GM12878 (cell line): ENCODE data around the gene NDOR1. TPM values are rescaled to one million over a fixed set of nuclear protein-coding genes. Genes with fewer than 3 reads are reported as not detected.

Experiments
- BHLHE40 ChIP-seq, 2 experiments: fragments of 450-650 bp in 1 of 2; IDR thresholded peaks; 2 replicates each; pipeline ENCODE4 v1.6.1; 2011 to 2017; ENCODE audit warnings: low read depth in 2 of 2, borderline replicate concordance in 1 of 2, improper control_type of control experiment in 1 of 2, low read length in 1 of 2, mild to moderate bottlenecking in 1 of 2
- CBFB ChIP-seq: IDR thresholded peaks from 2 replicates; pipeline ENCODE4 v1.6.1; 2016; ENCODE audit warnings: antibody characterized with exemption, low read depth
- E4F1 ChIP-seq: fragments of 450-650 bp; IDR thresholded peaks from 2 replicates; pipeline ENCODE4 v1.6.1; 2018; ENCODE audit warnings: borderline replicate concordance, mild to moderate bottlenecking; ENCODE audit not compliant: partially characterized antibody
- EED ChIP-seq: sonication (generic); IDR thresholded peaks from 2 replicates; pipeline ENCODE4 v1.6.1; 2016; ENCODE audit warnings: antibody characterized with exemption, low read depth
- ELK1 ChIP-seq: IDR thresholded peaks from 2 replicates; pipeline ENCODE4 v1.6.1; 2012; ENCODE audit warnings: low read depth, low read length, improper control_type of control experiment
- ETV6 ChIP-seq, 2 experiments: fragments of 450-650 bp in 1 of 2; IDR thresholded peaks in 1 of 2; conservative IDR thresholded peaks in 1 of 2; 2 replicates each; pipeline ENCODE4 v1.6.1; 2014; ENCODE audit warnings: antibody characterized with exemption in 1 of 2, borderline replicate concordance in 1 of 2, low read depth in 1 of 2, mild to moderate bottlenecking in 1 of 2, moderate library complexity in 1 of 2
- HDAC6 ChIP-seq: fragments of 200-600 bp; sonication (generic); IDR thresholded peaks from one replicate; pipeline ENCODE4 v1.8.0; 2017; ENCODE audit warnings: antibody characterized with exemption; ENCODE audit not compliant: unreplicated experiment
- IKZF2 ChIP-seq, 2 experiments: fragments of 450-650 bp; IDR thresholded peaks; 2 replicates each; pipeline ENCODE4 v1.6.1; 2017; ENCODE audit warnings: mild to moderate bottlenecking in 2 of 2, moderate library complexity in 2 of 2
- KLF5 ChIP-seq: fragments of 450-650 bp; IDR thresholded peaks from 2 replicates; pipeline ENCODE4 v1.6.1; 2014; ENCODE audit warnings: mild to moderate bottlenecking; ENCODE audit not compliant: partially characterized antibody
- NR2C2 ChIP-seq: IDR thresholded peaks from 2 replicates; pipeline ENCODE4 v1.6.1; 2011; ENCODE audit warnings: borderline replicate concordance, low read depth; ENCODE audit not compliant: control insufficient read depth, insufficient read length
- NRF1 ChIP-seq: conservative IDR thresholded peaks from 2 replicates; pipeline ENCODE4 v1.6.1; 2011; ENCODE audit warnings: mild to moderate bottlenecking, low read depth, low read length, improper control_type of control experiment
- PBX3 ChIP-seq: IDR thresholded peaks from 2 replicates; pipeline ENCODE4 v1.6.1; 2011; ENCODE audit warnings: mild to moderate bottlenecking, low read depth, low read length, moderate library complexity; ENCODE audit not compliant: insufficient replicate concordance
- POLR2AphosphoS5 ChIP-seq: IDR thresholded peaks from 2 replicates; pipeline ENCODE4 v1.6.1; 2011; ENCODE audit warnings: mild to moderate bottlenecking, low read length, inconsistent platforms
- RAD21 ChIP-seq: IDR thresholded peaks from 2 replicates; pipeline ENCODE4 v1.6.1; 2011; ENCODE audit warnings: mild to moderate bottlenecking, low read depth, low read length, moderate library complexity; ENCODE audit not compliant: insufficient read depth
- SMAD1 ChIP-seq: fragments of 450-650 bp; IDR thresholded peaks from 2 replicates; pipeline ENCODE4 v1.6.1; 2018; ENCODE audit warnings: mild to moderate bottlenecking, low read depth; ENCODE audit not compliant: partially characterized antibody
- STAT1 ChIP-seq: fragments of 450-650 bp; conservative IDR thresholded peaks from 2 replicates; pipeline ENCODE4 v1.6.1; 2014; ENCODE audit warnings: antibody characterized with exemption, mild to moderate bottlenecking
- TCF3 ChIP-seq: IDR thresholded peaks from 2 replicates; pipeline ENCODE4 v1.6.1; 2012; ENCODE audit warnings: low read depth, mild to moderate bottlenecking, low read length, borderline replicate concordance; ENCODE audit not compliant: insufficient read depth
- YBX1 ChIP-seq: fragments of 450-650 bp; IDR thresholded peaks from 2 replicates; pipeline ENCODE4 v1.6.1; 2016; ENCODE audit warnings: antibody characterized with exemption
- polyA plus RNA-seq, 11 experiments: library from polyadenylated mRNA; depleted of rRNA in 4 of 11; unstranded in 6 of 11; stranded (reverse) in 5 of 11; fragments of >200 nt; fragmentation: Nextera tagmentation in 4 of 11; fragmentation: Illumina TruSeq in 1 of 11; extraction: Ambion mirVana in 4 of 11; extraction: Trizol in 1 of 11; gene quantifications; 1 replicate in 1 of 11; 2 replicates in 10 of 11; pipeline versions ENCODE4 v1.2.1 to v1.2.3, GENCODE V29; 2011 to 2016; ENCODE audit warnings: inconsistent platforms in 2 of 11, missing spikeins in 2 of 11, low read depth in 1 of 11
- total RNA-seq, 4 experiments: library from RNA; depleted of rRNA in 3 of 4; stranded (reverse); fragments of >200 nt in 3 of 4; fragmentation: Illumina TruSeq in 1 of 4; extraction: Trizol in 1 of 4; gene quantifications; 2 replicates each; pipeline versions ENCODE4 v1.2.1 to v1.2.3, GENCODE V29; 2013 to 2021
- TF ChIP-seq, protein P1 (sequence below): IDR thresholded peaks from 2 replicates; pipeline ENCODE4 v1.6.1; 2011; ENCODE audit warnings: borderline replicate concordance, low read depth, mild to moderate bottlenecking, moderate library complexity, low read length; ENCODE audit not compliant: insufficient read depth, poor library complexity, severe bottlenecking
- TF ChIP-seq, protein P2 (sequence below): IDR thresholded peaks from 2 replicates; pipeline ENCODE4 v1.6.1; 2011; ENCODE audit warnings: borderline replicate concordance, low read depth, mild to moderate bottlenecking, moderate library complexity, mixed read lengths, low read length; ENCODE audit not compliant: insufficient read depth; ENCODE audit errors: extremely low read length

The NDOR1 gene
- total and polyA plus RNA-seq, 10 of the 15 experiments (the other 5 are each of a cell fraction or from before 2014, with no cell fraction given) = 0.04 to 32.9 (median 11.1) TPM

DNA sequence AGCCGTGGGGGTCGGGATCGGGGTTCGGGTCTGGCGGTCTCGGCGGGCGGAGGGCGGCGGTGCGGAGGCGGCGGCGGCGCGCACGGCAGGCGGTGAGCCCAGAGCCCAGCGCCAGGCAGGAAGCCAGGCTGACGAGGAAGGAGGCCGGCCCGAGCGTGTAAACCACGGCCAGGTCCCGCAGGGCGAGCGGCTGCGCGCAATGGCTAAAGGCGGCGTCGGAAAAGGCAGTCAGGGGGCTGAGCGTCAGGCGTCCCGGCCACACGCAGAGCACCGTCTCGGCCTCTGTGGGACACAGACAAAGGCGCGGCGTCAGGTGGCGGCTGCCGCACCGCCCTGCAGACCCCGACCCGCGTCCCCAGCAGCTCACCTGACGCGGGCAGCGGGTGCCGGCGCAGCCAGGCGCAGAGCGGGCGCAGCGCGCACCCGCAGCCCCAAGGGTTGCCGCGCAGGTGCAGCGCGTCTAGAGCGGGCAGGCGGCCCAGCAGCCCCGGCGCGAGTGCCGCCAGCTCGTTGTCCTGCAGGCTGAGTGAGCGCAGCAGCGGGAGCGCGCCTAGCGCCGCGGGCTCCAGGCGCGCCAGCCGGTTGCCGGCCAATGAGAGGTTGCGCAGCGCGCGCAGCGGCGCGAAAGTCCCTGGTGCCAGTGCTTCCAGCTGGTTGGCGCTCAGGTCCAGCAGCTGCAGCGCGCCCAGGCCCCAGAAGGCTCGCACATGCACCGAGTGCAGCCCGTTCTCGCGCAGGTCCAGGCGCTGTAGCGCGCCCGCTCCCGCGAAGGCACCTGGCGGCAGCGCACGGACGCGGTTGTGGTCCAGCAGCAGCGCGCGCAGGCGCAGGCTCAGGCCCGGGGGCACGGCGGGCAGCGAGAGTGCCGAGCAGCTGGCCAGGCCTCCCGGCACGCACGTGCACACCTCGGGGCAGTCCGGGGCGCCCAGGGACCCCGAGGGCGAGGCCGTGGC, 36.3 kb upstream of the NDOR1 start (continued):
- TF ChIP-seq ETV6 (conservative IDR thresholded peaks at IDR 0.05 in 1 of 2, IDR thresholded peaks at IDR 0.05 in 1 of 2; ENCODE audit: borderline replicate concordance in 1 of 2, low read depth in 1 of 2) = no peak
- TF ChIP-seq PBX3 = no peak
- no peak for TF ChIP-seq KLF5
- TF ChIP-seq, protein P1, sequence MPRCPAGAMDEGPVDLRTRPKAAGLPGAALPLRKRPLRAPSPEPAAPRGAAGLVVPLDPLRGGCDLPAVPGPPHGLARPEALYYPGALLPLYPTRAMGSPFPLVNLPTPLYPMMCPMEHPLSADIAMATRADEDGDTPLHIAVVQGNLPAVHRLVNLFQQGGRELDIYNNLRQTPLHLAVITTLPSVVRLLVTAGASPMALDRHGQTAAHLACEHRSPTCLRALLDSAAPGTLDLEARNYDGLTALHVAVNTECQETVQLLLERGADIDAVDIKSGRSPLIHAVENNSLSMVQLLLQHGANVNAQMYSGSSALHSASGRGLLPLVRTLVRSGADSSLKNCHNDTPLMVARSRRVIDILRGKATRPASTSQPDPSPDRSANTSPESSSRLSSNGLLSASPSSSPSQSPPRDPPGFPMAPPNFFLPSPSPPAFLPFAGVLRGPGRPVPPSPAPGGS = no peak
- TF ChIP-seq E4F1 = no peak
- TF ChIP-seq BHLHE40 (IDR thresholded peaks at IDR 0.05; ENCODE audit: borderline replicate concordance in 1 of 2, low read depth in 2 of 2, low read length in 1 of 2) = peak in 1 of 2 experiments; percentile 94; a peak in 3 of 4 replicates
- TF ChIP-seq, protein P2, sequence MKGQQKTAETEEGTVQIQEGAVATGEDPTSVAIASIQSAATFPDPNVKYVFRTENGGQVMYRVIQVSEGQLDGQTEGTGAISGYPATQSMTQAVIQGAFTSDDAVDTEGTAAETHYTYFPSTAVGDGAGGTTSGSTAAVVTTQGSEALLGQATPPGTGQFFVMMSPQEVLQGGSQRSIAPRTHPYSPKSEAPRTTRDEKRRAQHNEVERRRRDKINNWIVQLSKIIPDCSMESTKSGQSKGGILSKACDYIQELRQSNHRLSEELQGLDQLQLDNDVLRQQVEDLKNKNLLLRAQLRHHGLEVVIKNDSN = no peak
- TF ChIP-seq POLR2AphosphoS5 = no peak
- TF ChIP-seq RAD21 = no peak
- TF ChIP-seq STAT1 = no peak
- TF ChIP-seq CBFB = no peak
- peak; percentile 100 for TF ChIP-seq HDAC6
- TF ChIP-seq ELK1 = no peak
- TF ChIP-seq SMAD1 = no peak
- no peak for TF ChIP-seq NR2C2
- TF ChIP-seq TCF3 = peak; percentile 51; the same call in 1 of the 2 replicates
- no peak for TF ChIP-seq YBX1
- TF ChIP-seq EED = no peak
- TF ChIP-seq NRF1 = peak; percentile 33; the same call in 1 of the 2 replicates
- no peak for TF ChIP-seq IKZF2 (IDR thresholded peaks at IDR 0.05)
